Astrocyte of the hippocampus (primary cell): Measurements from ENCODE around the gene ADM5.
"Not testable (repeated sequence)": the region's sequence is repeated elsewhere in the genome, so short reads cannot be mapped to it uniquely, and the experiment has no call there.

Experiments
- DNase-seq: peaks from one replicate; pipeline ENCODE4 v3.0.0; 2011; ENCODE audit warnings: low read depth, low spot score

ADM5 gene

GRCh38 chr19:49699364-49699763 is 10.0 kb downstream of the ADM5 start:
- DNase-seq, result no peak

- DNase-seq, result no peak
These were observed 11.2 kb downstream of the ADM5 start for GRCh38 chr19:49700563-49700962.

GRCh38 chr19:49701271-49701786 is 11.9 kb downstream of the ADM5 start:
- no peak for DNase-seq

- DNase-seq, result no peak
These were observed 15.7 kb downstream of the ADM5 start for GRCh38 chr19:49704888-49705642.

- no peak for DNase-seq
These were observed 16.5 kb downstream of the ADM5 start for GRCh38 chr19:49705919-49706318.

- DNase-seq, result no peak
These were observed 21.1 kb downstream of the ADM5 start for GRCh38 chr19:49710372-49710951.

GRCh38 chr19:49712397-49712859 is 23.0 kb downstream of the ADM5 start:
- no peak for DNase-seq

GRCh38 chr19:49713236-49713845 is 23.9 kb downstream of the ADM5 start:
- DNase-seq, result no peak

- DNase-seq, result no peak
These were observed 26.8 kb downstream of the ADM5 start for GRCh38 chr19:49716154-49716553.

GRCh38 chr19:49718511-49718910 is 29.1 kb downstream of the ADM5 start:
- peak; percentile 45 for DNase-seq

GRCh38 chr19:49718991-49719390 is 29.6 kb downstream of the ADM5 start:
- no peak for DNase-seq

GRCh38 chr19:49719420-49719819 is 30.0 kb downstream of the ADM5 start:
- DNase-seq, result not testable (repeated sequence)

GRCh38 chr19:49727217-49728030 is 38.0 kb downstream of the ADM5 start:
- DNase-seq, result no peak

GRCh38 chr19:49730166-49730565 is 40.8 kb downstream of the ADM5 start:
- no peak for DNase-seq

- DNase-seq, result no peak
These were observed 48.9 kb downstream of the ADM5 start for GRCh38 chr19:49738268-49738667.

GRCh38 chr19:49739098-49739497 is 49.7 kb downstream of the ADM5 start:
- DNase-seq, result no peak

- DNase-seq, result no peak
These were observed 50.5 kb downstream of the ADM5 start for GRCh38 chr19:49739933-49740332.
